Transverse colon (tissue), 3 donors: ENCODE measurements around the gene TCEAL7.

Experiments
- POLR2A ChIP-seq: fragments of 450-650 bp; IDR thresholded peaks from one replicate; pipeline ENCODE4 v1.6.1; 2016; ENCODE audit warnings: antibody characterized with exemption, mild to moderate bottlenecking, moderate library complexity
- POLR2AphosphoS5 ChIP-seq, 3 donors: sonication (generic); formaldehyde crosslinking; IDR thresholded peaks; one replicate each; pipeline ENCODE4 v1.6.1; 2016; ENCODE audit warnings: antibody characterized with exemption in 3 of 3

- TF ChIP-seq POLR2A: no peak
- no peak for TF ChIP-seq POLR2AphosphoS5 (IDR thresholded peaks at IDR 0.05)
Observed at GRCh38 chrX:103347682-103348397, 17.8 kb downstream of the TCEAL7 start.
